NAMALWA (cell line): ENCODE measurements around the gene KDSR.
A peak's percentile ranks its signal among the peaks of the same experiment; 100 is the strongest.

Experiments
- DNase-seq: peaks from one replicate; pipeline ENCODE4 v3.0.0-alpha.2; 2015; ENCODE audit warnings: low spot score

KDSR gene

GRCh38 chr18:63306819-63307550 lies 60.0 kb downstream of the KDSR start:
- no peak for DNase-seq

DNA sequence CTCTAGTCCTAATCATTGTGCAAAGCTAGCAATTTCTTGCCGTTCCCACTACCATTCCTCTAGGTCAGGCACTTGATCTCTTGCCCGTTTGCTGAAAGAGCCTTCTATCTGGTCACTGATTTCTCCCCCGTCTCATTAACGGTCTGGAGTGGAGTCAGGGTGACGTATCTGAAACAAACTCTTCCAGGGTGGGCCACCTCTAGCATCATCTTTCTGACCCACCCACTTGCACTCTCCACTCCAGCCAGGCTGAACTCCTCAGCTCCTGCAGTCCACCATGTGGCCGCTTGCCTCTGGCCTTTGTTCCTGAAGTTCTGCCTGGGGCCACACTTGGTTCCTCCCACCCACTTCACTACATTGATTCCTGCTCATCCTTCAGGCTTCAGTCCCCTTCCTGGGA lies 60.8 kb downstream of the KDSR start:
- no peak for DNase-seq

GRCh38 chr18:63303547-63303946 lies 63.5 kb downstream of the KDSR start:
- DNase-seq, result no peak

GRCh38 chr18:63302636-63303405 lies 64.2 kb downstream of the KDSR start:
- no peak for DNase-seq

DNA sequence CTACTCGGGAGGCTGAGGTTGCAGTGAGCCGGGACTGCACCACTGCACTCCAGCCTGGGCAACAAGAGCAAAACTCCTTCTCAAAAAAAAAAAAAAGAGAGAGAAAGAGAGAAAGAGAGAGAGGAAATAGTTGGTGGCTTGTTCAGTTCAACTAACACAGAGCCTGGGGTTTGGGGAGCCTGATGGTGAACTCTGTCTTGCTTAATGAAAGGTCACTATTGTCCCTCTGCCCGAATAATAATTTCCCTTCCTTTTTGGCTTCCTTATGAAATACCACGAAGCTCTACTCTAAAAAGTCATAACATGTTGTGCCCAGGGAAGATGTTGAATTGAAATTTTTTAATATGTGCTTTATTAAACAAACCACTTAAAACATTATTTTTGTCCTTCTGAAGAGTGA lies 64.8 kb downstream of the KDSR start:
- no peak for DNase-seq

DNA sequence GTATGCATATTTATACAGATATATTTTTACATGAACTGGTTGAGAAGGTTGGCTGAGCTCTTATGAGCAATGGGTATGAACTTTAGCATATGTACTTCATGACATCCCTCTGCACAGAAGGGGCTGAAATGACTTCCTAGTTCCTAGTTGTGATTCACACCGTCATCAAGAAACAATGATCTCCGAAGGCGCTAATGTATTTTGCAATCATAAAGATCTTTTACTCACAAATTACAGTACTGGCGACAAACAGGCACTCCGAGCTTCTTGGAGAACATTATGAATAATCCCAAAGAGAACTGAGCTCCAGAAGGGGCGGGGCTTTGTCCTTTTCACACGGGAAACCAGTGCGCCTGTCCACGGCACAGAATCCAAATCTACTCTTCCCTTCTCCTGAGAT lies 65.6 kb downstream of the KDSR start:
- no peak for DNase-seq

DNA sequence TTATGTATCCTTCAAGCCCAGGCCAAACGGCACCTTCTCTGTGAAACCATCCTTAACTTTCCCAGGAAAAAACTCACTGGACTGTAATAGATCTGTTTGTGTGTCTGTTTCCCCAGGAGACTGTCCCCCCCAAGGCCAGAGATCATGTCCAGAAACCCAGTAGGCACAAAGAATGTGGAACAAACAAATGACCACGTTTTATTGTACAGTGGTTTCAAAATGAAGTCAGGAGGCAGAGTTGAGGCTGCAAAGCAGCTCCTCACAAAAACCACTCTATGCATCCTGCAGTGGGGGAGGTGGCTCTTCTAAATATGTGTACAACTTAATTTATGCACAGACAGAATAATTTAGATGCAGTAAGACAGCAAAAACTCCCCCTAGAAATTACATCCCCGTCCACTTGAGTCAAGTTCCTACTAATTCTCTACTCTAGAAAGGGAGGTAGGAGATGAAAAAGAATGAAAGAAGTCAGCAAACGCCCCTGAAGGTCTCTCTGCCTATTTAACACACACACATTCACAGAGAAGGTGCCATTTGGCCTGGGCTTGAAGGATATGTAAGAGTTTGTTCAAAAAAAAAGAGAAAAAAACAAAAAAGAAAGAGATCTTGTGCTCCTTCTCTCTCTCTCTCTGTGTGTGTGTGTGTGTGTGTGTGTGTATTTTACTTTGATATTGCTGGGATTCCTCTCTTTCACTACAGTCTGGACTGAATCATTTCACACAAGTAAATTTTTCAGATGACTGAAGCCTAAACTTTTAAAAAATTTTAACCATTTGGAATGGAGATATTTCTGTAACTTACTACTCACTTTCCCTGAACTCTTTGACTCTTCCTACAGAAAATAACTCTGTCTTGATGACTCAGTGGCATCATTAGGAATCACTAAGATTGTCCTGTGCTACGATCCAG lies 66.9 kb downstream of the KDSR start:
- DNase-seq, result no peak

DNA sequence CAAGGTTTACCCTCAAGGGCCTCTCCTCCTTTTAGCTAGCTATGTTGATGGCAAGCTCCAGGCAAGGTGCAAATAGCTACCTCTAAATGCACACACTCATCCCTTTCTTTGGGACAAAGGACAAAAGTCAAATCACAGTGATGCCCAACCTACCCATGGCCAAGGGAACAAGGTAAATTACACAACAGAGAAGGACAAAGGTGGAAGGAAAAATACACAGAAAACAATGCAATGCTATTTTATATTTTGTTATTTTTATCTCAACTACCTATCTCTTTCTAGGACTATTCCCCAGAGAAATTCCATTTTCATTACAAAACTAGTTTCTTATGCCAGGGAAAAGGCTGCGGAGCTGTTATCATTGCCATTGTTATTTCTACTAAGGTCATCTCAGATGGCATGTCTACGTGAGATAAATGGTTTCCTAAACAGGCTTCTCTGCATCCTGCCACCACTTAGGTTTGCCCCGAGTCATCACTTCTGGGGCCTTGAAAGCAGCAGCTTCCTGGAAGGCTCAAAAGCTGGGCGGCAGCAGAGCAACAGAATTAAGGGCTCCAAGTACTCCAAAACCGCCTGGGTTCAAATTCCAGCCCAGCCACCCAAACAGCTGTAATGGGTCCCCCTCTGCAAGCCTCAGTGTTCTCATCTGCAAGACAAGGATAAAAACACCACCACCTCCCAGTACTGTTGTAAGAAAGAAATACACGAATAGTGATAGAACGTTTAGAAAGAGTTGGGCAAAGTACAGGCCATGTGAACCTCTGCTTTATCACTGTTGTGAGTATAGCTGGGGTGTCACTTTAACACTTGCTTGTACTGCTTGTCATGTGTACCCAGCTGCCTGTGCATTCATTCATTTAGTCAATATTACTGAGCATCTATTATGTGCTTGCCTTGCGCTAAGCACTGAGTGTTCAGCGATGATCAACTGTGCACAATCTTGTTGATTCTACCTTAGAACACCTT lies 68.3 kb downstream of the KDSR start:
- DNase-seq, result no peak

DNA sequence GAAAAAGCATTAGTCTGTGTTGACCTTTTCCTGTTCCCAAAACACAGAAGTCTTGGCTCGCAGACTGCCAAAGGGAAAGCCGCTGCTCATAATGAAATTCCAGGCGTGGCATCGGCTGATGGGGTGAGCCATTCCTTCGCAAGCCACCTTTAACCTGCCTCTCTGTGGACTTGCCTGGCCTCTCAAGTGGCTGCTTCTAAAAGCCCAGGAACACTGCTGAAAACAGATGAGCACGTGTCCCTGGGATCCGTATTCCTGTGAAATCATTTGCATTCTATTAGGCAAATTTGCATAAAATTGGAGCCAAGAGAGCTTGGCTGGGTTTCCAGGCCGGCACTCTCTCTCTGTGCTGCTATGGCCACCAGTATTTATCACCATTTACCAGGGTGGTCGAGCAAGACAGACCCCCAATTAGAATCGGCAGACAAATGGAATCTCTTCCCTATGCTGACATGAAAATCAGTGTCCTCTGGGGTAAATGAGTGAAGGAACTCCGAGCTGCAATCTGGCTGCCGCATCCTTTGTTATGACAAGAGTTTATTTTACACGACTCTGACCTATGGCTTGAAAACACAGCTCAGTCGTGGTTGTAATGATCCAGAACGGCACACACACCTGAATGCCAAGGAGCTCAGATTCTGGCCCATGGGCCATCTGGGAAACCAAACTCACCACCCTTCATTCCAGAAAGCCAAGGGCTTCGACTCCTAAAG lies 69.2 kb downstream of the KDSR start:
- no peak for DNase-seq

DNA sequence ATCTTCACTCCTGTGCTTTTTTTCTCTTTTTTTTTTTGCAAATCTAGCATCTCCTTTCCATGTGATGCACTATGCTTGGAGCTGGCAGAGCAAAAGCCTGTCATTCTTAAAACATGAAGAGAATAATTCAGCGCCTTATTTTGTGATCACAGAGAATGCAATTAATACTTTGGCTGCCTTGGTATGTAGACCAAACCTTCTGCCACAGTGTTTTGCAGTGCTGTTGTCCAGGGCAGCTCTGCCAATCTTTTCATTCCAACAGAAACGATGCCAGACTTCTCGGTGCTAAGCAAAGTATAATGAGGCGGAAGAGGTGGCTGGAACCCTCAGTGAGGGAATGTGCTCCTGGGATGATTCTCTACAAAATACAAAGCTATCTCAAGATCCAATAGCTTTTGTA lies 73.1 kb downstream of the KDSR start:
- no peak for DNase-seq

GRCh38 chr18:63292831-63293683 lies 73.9 kb downstream of the KDSR start:
- DNase-seq, result peak; percentile 44

GRCh38 chr18:63291278-63291677 lies 75.7 kb downstream of the KDSR start:
- no peak for DNase-seq

DNA sequence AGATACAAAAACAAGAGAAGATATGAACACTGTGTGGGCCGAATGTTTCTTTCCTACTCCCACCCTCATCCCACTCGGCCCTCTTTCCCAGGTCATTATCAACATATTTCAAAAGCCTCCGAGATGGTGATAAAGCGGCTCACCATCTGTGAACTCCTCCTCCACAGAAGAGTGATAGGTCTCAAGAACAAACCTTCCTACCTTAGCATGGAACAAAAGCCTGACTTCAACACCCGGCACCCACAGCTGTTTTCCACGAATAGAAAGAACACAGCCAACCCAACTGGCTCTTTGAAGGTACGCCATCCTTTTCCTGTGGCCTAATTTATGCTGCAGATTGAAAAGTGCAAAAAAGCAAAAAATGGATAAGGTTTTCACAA lies 76.2 kb downstream of the KDSR start:
- DNase-seq, result no peak

GRCh38 chr18:63290166-63290820 lies 76.7 kb downstream of the KDSR start:
- no peak for DNase-seq

DNA sequence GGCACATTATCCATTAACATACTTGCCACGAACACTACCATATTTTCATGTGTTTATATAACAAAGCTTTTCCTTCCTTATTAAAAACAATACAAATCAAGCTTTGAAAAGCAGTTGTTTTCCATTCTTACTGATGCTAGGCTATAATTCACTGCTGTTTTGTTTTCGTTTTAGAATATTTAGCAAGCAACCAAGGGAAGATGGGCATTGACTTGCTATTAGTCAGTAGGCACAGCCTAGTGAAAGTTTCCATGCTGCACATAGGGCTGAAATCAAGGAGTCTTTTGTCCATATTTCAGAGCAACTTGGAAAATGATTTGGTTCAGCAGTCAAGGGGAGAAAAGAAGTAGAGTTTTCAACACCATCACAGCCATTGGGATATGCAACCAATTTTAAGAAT lies 78.7 kb downstream of the KDSR start:
- DNase-seq, result no peak

DNA sequence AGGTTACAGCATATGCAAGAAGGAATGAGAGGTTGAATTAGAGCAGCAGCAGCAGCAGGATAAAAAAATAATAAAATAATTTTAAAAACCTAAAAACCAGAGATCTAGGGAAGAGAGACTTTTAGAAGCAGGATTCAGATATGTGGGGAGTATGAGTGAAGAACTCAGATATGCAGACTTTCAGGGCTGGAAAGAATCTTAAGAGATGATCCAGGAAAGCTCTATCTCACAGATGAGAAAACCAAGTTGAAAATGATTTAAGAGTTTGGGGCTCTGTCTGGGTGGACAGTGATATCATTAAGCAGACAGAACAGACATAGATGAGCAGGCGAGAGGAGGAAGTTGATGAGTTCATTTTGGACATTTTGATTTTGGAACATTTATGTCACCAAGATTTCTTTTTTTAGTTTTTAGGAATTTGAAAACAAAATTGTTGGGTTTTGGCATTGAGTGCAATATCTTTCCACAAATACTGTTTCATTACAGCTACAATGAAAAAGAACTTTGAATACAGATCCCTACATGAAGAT lies 79.2 kb downstream of the KDSR start:
- DNase-seq, result no peak

DNA sequence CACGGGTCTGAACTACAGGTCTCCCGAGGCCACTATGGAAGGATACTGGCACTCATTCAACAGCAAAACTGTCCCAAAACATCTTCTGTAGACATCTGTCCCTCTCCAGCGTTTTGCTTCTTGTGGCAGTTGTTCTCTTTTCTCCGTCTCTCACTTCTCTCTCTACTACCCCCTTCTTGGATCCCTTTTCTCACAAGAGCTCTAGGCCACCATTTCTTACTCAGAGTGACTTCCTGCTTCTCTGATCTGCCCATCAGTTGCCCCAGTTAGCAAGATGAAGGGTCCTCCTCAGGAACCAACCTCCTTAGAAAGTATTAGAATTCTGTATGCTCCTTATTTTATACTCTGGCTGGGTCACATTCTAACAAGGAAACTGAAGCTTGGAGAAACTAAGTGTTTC lies 80.1 kb downstream of the KDSR start:
- DNase-seq, result no peak

- DNase-seq, result peak; percentile 62
Measured at GRCh38 chr18:63284827-63285733, 81.9 kb downstream of the KDSR start.
